Pancreas (tissue), 10 donors: ENCODE data around the gene SLC9A1. TPM values are rescaled to one million over a fixed set of nuclear protein-coding genes. Genes with fewer than 3 reads are reported as not detected.

ENCODE experiments used
- ATAC-seq, 4 donors: fragments of 200-7000 bp; cut with Tn5 transposase; one replicate each; pipeline versions ENCODE4 v1.8.0 to v1.9.1; 2020; ENCODE audit warnings: mild to moderate bottlenecking in 4 of 4, moderate library complexity in 4 of 4
- DNase-seq, 6 donors: peaks; one replicate each; pipeline ENCODE4 v3.0.0-alpha.2; 2020
- FAIRE-seq: peaks from 2 replicates; lab custom pipeline; 2012; peaks lifted over from hg19 to GRCh38; lab: Jason Lieb, UNC
- H3K27ac ChIP-seq, 4 donors: fragments of 200-600 bp; sonication (generic); 1 replicate in 3 of 4; 2 replicates in 1 of 4; pipeline versions ENCODE4 v1.5.0 to v1.8.0; 2020
- H3K27me3 ChIP-seq, 4 donors: fragments of 200-600 bp; one replicate each; pipeline ENCODE4 v1.8.0; 2021
- H3K36me3 ChIP-seq, 3 donors: fragments of 200-600 bp; sonication (generic) in 1 of 3; one replicate each; pipeline versions ENCODE4 v1.5.0 to v1.8.0; 2020 to 2021
- H3K4me1 ChIP-seq, 3 donors: fragments of 200-600 bp; one replicate each; pipeline ENCODE4 v1.8.0; 2021
- H3K4me3 ChIP-seq, 4 donors: fragments of 200-600 bp; sonication (generic) in 2 of 4; one replicate each; pipeline versions ENCODE4 v1.5.0 to v1.8.0; 2020 to 2021
- H3K9me3 ChIP-seq, 4 donors: fragments of 200-600 bp; one replicate each; pipeline ENCODE4 v1.8.0; 2021
- CTCF ChIP-seq, 4 donors: fragments of 200-600 bp; sonication (generic) in 3 of 4; IDR thresholded peaks; one replicate each; pipeline versions ENCODE4 v1.5.0 to v1.8.0; 2021; ENCODE audit warnings: antibody characterized with exemption in 4 of 4
- WGBS, 2 donors: extraction: QIAGEN DNeasy Blood & Tissue Kit; methylation state at CpG; one replicate each; pipeline ENCODE4 v1.1.7; 2013; 5-methylcytosine and 5-hydroxymethylcytosine counted together
- intact Hi-C, 3 donors: fragments of 100-400 bp; cut with DNase I; formaldehyde crosslinking; loops; one replicate each; pipeline versions ENCODE4 v1.11.1 to v1.14.2; 2022
- polyA plus RNA-seq, 2 donors: library from polyadenylated mRNA; stranded (reverse); fragments of 200-250 nt; gene quantifications; one replicate each; pipeline ENCODE4 v1.2.3, GENCODE V29; 2013
- total RNA-seq, 6 donors: library from RNA; stranded (reverse); fragmentation: NEBNext Ultra II Directional in 4 of 6; extraction: Animal tissue kit (Norgen Biotek cat#: 25700) in 4 of 6; gene quantifications; one replicate each; pipeline versions ENCODE4 v1.2.1 to v1.2.4, GENCODE V29; 2021 to 2023
- donor health status: healthy with polysubstance abuse.
- donor health status: DM: no; HTN: no; CAD: no; lungs with moderate emphysema.
- donor health status: DM: no; HTN: no; CAD: no.
- donor health status: control.
- donor health status: control.
- donor health status: Bipolar disorder and iron deficiency.
- donor health status: DM: yes; HTN: yes; CAD: no.
- donor health status: DM: no; HTN: no; CAD: no.
- donor health status: DM: no; HTN: no; CAD: no.
- donor health status: DM: yes; HTN: yes; CAD: no.

The SLC9A1 gene
- total RNA-seq (10 to 100 TPM in 4 of 6 donors, 1 to 10 TPM in 2; 8.3 to 20.6 (median 11.1) TPM), polyA plus RNA-seq (10 to 100 TPM in 1 of 2 donors, 1 to 10 TPM in 1; 9.8 to 15.0 TPM)

- no peaks in the 10 kb centered on the region for H3K9me3 ChIP-seq
- 1% methylated on average over 40 of the region's 40 CpGs for WGBS, 2 donors
- H3K4me3 ChIP-seq, result peak within 1 kb of the TSS; percentile 42 to 81 (median 66)
- peak within 1 kb of the TSS; percentile 56 to 83 (median 76) for H3K27ac ChIP-seq
- peak; percentile 90 to 99 (median 97) for DNase-seq
- ATAC-seq, result peak; percentile 93 to 96 (median 94)
- no peaks in the 10 kb centered on the region for H3K36me3 ChIP-seq
- FAIRE-seq, result peak; percentile 92
- H3K4me1 ChIP-seq, result peaks cover 10 to 30% (median 28%) of the 10 kb centered on the region in 3 donors
- no peaks in the 10 kb centered on the region for H3K27me3 ChIP-seq
- TF ChIP-seq CTCF (IDR thresholded peaks at IDR 0.05), result peak; percentile 53 to 74 (median 64)
- intact Hi-C loops, result no loop called here
Observed at GRCh38 chr1:27154991-27155781, at the start of gene SLC9A1. Gene SLC9A1, minus strand, starts transcription at chr1:27155125. Its CDS starts 791 bp downstream, at chr1:27154334.

- no peak overlapping the region for H3K4me3 ChIP-seq
- TF ChIP-seq CTCF (IDR thresholded peaks at IDR 0.05), result no peak
- no peaks in the 10 kb centered on the region for H3K36me3 ChIP-seq
- ATAC-seq (no peak), DNase-seq (no peak), FAIRE-seq (no peak)
- H3K27ac ChIP-seq, result no peak overlapping the region
- 86 to 96% methylated on average over 1 of the region's 1 CpG for WGBS, 2 donors
- H3K4me1 ChIP-seq, result no peaks in the 10 kb centered on the region
- H3K9me3 ChIP-seq, result no peaks in the 10 kb centered on the region
- intact Hi-C loops, result no loop called here
- no peaks in the 10 kb centered on the region for H3K27me3 ChIP-seq
Observed at GRCh38 chr1:27203946-27204345, 49.0 kb upstream of the SLC9A1 start.

GRCh38 chr1:27201295-27201694, 46.4 kb upstream of the SLC9A1 start:
- H3K36me3 ChIP-seq, result no peaks in the 10 kb centered on the region
- H3K27ac ChIP-seq, result no peak overlapping the region
- intact Hi-C loops, result no loop called here
- no peaks in the 10 kb centered on the region for H3K9me3 ChIP-seq
- H3K4me3 ChIP-seq, result no peak overlapping the region
- TF ChIP-seq CTCF (IDR thresholded peaks at IDR 0.05), result no peak
- no peaks in the 10 kb centered on the region for H3K4me1 ChIP-seq
- WGBS, 2 donors, result 82 to 87% methylated on average over 24 of the region's 24 CpGs
- H3K27me3 ChIP-seq, result no peaks in the 10 kb centered on the region
- FAIRE-seq (no peak), ATAC-seq (no peak), DNase-seq (no peak)

- Histone ChIP-seq H3K9me3 (no peaks in the 10 kb centered on the region), H3K27ac (no peak overlapping the region), H3K4me3 (no peak overlapping the region), H3K27me3 (no peaks in the 10 kb centered on the region), H3K36me3 (no peaks in the 10 kb centered on the region), H3K4me1 (no peaks in the 10 kb centered on the region)
- 95 to 97% methylated on average over 1 of the region's 1 CpG for WGBS, 2 donors
- TF ChIP-seq CTCF (IDR thresholded peaks at IDR 0.05), result no peak
- DNase-seq (no peak), ATAC-seq (no peak), FAIRE-seq (no peak)
- intact Hi-C loops, result loop anchor here in 2 of 3 donors (10.0 kb wide), 2 partner anchors 92 to 102 kb away; no protein-coding TSS in a partner anchor
Observed at GRCh38 chr1:27193194-27193593, 38.3 kb upstream of the SLC9A1 start.
